ENCODE measurements around the gene NUDT2. TPM values are rescaled to one million over a fixed set of nuclear protein-coding genes. Genes with fewer than 3 reads are reported as not detected.
A peak's percentile ranks its signal among the peaks of the same experiment; 100 is the strongest.
"Not testable (repeated sequence)": the region's sequence is repeated elsewhere in the genome, so short reads cannot be mapped to it uniquely, and the experiment has no call there.

NUDT2 gene
- total RNA-seq = 17.7 TPM
- long read RNA-seq, partial matches to known transcripts = 1 of 10 reads
- long read RNA-seq, other reads (novel, unspliced or antisense) = 5 of 10 reads

- DNase-seq (ENCODE audit: low spot score) = peak; percentile 96
Observed at GRCh38 chr9:34328987-34329832, at the start of gene NUDT2, which contains the start of gene KIF24. TSS of gene NUDT2 (plus strand) at chr9:34329569. CDS start at chr9:34339040, 9,471 bp downstream. TSS of gene KIF24 (minus strand) at chr9:34329268. CDS start at chr9:34311346, 17,922 bp downstream.

DNA sequence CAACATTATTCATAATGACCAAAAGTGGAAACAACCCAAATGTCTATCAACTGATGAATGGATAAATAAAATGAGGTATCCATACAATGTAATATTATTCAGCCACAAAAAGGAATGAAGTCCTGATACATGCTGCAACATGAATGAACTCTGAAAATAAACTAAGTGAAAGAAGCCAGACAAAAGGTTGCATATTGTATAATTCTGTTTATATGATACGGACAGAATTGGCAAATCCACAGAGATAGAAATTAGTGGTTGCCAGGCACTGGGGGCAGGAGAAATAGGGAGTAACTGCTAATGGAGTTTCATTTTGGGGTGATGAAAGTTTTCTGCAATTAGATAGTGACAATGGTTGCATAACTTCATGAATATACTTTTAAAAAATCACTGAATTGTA is 47.3 kb upstream of the NUDT2 start:
- DNase-seq (ENCODE audit: low spot score) = no peak

GRCh38 chr9:34289159-34289558 is 40.2 kb upstream of the NUDT2 start:
- no peak for DNase-seq (ENCODE audit: low spot score)

DNA sequence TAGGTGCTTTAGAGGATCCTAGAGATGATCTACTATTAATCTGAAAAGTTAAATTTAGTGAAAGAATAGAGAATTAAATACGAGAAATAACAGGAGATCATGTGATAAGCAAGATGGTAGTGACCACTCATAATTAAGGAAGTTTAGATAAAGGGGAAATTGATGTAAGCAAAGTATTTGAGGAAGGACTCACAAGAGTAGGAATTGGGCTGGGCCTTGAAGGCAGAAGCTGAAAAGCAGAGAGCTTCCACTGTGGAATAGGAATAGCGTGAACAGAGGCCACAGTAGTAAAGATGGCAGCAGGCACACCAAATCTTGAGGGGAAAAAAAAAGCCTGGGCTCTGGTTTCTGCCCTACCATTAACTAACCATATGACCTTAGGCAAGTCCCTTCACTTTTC is 38.3 kb upstream of the NUDT2 start:
- no peak for DNase-seq (ENCODE audit: low spot score)

DNA sequence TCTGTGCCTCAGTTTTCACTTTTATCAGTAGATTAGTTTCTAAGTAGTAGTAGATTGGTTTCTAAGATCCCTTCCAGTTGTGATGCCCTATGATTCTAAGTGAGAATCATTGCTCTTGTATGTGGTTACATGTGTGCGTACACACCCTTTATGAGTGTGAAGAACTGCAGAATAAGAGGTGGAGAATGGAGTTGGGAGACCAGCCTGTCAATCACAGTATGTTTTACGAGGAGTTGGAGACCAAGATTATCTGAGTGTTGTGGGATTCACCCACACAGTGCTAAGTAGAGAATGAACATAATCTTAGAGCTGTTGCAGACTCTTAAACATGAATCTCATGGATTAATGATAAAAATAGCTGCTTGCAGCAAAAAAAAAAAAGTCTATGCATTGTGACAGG is 37.9 kb upstream of the NUDT2 start:
- no peak for DNase-seq (ENCODE audit: low spot score)

- DNase-seq (ENCODE audit: low spot score) = no peak
Observed at GRCh38 chr9:34292552-34292951, 36.8 kb upstream of the NUDT2 start.

- DNase-seq (ENCODE audit: low spot score) = not testable (repeated sequence)
Observed at GRCh38 chr9:34301064-34301463, 28.3 kb upstream of the NUDT2 start.

DNA sequence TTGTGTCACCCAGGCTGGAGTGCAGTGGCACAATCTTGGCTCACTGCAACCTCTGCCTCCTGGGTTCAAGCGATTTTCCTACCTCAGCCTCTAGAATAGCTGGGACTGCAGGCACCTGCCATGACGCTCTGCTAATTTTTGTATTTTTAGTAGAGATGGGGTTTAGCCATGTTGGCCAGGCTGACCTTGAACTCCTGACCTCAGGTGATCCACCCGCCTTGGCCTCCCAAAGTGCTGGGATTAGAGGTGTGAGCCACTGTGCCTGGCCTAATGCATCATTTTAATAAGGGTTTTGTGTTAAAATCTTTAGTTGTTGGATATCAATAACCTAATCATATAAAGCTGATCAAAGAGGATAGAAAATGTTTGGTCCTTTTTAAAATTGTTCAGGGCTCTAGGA is 21.1 kb upstream of the NUDT2 start:
- not testable (repeated sequence) for DNase-seq (ENCODE audit: low spot score)

- no peak for DNase-seq (ENCODE audit: low spot score)
Observed at GRCh38 chr9:34310215-34310614, 19.2 kb upstream of the NUDT2 start.

DNA sequence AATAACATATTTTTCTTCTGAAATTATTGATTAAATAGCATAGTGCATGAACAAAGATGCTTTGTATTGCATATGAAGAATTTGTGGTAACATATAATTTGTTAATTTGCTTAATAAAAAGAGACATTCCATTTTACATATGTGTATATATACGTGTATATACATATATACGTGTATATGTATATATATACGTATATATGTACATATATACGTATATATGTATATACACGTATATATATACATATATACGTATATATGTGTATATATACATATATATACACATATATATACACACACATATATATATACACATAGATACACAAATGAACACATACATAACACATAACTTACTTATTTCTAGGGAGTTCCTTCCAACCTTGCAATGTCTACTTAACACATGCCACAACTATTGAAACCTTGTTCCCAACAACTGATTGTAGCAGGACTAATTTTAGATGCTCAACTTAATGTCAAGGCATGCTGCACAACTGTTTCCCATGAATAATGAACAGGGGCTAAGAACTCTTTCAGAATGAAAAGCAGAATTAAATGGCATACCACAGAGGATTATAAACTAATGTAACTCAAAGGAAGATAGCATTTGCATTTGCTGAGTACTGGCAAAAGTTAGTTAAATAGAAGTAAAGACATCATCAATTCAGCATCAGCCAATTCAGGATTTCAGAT is 17.7 kb upstream of the NUDT2 start:
- DNase-seq (ENCODE audit: low spot score) = no peak

GRCh38 chr9:34317436-34317835 is 11.9 kb upstream of the NUDT2 start:
- DNase-seq (ENCODE audit: low spot score) = no peak

DNA sequence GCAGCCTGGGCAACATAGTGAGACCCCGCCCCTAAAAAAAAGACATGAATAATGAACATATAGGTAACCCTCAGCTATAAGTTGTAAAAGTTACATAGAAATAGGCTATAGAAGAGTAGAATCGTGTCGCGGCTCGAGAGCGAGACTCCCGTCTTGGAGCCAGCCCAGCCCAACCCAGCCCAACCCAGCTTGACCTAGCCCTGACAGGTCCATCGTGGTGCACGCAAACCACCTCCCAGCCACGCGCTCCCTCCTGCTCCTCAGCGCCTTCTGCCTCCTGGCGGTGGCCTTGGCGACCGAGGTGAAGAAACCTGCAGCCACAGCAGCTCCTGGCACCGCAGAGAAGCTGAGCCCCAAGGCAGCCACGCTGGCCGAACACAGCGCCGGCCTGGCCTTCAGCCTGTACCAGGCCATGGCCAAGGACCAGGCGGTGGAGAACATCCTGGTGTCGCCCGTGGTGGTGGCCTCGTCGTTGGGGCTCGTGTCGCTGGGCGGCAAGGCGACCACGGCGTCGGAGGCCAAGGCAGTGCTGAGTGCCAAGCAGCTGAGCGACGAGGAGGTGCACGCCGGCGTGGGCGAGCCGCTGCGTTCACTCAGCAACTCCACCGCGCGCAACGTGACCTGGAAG is 11.1 kb upstream of the NUDT2 start:
- no peak for DNase-seq (ENCODE audit: low spot score)

- no peak for DNase-seq (ENCODE audit: low spot score)
Observed at GRCh38 chr9:34321451-34321850, 7.9 kb upstream of the NUDT2 start.

GRCh38 chr9:34322899-34323591 is 6.3 kb upstream of the NUDT2 start:
- no peak for DNase-seq (ENCODE audit: low spot score)

DNA sequence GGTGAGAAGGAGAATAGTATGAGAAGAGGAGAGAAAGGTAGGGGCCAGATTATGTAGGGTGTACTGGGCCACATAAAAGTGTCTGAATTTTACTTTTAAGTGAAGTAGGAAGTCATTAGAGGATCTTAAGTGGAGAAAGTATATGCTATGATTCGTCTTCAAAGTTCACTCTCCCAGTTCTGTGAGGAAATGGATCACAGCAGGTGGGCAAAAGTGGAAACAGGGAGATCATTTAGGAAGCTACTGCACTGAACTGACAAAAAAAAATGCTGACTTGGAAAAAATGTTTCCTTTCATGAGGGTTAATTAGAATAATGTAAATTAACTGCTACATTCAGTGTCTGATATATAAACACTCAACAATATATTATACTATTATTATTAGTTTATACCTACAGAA is 2.7 kb upstream of the NUDT2 start:
- no peak for DNase-seq (ENCODE audit: low spot score)

DNA sequence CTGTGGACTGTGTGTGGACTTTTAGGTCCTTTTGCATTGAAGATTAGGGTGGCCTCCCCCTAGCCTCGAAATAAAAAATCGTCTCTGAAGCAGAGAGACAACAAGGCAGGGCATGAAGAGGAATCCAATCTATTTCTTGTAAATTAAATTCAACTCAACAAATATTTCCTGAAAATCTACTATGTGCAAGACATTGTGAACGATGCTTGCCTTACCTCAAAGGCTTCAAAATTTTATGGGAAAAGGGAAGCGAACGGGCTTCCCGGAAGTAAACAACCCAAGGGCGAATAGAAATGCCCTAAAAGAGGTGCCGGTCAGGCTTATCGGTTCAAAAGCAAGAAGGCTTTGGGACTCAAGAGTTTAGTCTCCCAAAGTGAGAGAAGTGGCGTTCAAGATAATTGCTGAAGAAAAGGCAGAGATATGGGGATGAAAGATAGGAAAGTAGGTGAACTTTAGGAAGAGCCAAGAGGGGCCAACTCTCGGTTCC is 826 bp upstream of the NUDT2 start:
- no peak for DNase-seq (ENCODE audit: low spot score)

DNA sequence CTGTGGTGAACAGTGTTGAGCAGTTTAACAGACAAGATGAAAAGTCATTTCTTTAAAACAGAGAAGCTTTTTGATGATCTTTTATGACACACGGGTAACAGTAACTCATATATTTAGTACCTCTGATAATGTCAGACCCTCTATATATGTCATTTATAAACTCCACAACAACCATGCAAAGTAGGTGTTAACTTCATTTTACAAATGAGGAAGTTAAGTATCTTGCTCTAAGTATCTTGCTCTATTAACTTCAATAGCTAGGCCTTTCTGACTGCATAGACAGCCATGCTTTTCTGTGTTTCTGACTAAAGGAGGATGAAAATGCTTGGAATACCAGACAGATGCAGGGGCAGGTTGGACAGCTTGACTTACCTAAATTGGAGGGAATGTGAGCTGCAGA is 1.8 kb downstream of the NUDT2 start:
- no peak for DNase-seq (ENCODE audit: low spot score)

DNA sequence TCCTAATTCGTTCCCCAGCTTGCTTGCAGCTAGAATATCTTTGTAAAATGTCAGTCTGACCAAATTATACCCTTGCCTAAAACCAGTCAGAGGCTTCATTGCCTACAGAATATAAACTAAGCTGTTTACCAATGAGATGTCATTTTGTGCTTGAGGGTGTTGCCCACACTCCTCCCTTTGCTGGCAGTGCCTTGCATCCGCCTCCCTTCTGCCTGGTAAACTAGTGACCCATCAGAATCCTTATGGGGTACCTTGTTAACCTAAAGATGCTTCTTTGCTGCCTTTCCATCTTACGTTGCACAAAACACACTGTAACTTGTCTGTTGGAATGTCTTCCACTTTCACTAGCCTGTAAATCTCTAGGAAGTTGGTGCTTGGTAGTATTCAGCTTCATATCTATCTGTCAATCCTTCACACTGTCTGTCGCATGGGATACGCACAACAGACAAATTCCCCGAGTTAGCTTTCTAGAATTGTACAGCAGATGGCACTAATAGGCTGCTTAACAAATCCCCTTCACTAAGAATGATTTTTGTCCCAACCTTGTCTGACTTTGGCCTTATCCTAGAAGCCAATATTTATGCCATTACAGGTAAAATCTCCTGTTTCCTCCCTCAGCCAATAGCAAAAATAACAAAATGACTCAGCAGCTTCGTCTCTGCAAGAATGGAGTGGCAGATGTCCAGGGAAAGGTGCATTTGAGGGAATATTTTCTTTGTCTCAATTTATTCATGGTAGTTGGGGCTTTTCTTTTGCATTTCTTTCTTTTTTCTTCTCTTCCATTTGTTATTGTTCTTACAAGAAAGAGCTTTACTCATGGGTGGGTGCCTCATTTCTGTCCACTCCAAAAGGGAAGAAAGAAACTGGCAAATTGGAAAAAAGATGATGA is 3.0 kb downstream of the NUDT2 start:
- no peak for DNase-seq (ENCODE audit: low spot score)

- no peak for DNase-seq (ENCODE audit: low spot score)
Observed at GRCh38 chr9:34333836-34334235, 4.5 kb downstream of the NUDT2 start.

GRCh38 chr9:34334337-34334824 is 5.0 kb downstream of the NUDT2 start:
- no peak for DNase-seq (ENCODE audit: low spot score)
